ENCODE measurements around the gene KDM3B.
"Not testable (repeated sequence)": the region's sequence is repeated elsewhere in the genome, so short reads cannot be mapped to it uniquely, and the experiment has no call there.

The KDM3B gene

DNA sequence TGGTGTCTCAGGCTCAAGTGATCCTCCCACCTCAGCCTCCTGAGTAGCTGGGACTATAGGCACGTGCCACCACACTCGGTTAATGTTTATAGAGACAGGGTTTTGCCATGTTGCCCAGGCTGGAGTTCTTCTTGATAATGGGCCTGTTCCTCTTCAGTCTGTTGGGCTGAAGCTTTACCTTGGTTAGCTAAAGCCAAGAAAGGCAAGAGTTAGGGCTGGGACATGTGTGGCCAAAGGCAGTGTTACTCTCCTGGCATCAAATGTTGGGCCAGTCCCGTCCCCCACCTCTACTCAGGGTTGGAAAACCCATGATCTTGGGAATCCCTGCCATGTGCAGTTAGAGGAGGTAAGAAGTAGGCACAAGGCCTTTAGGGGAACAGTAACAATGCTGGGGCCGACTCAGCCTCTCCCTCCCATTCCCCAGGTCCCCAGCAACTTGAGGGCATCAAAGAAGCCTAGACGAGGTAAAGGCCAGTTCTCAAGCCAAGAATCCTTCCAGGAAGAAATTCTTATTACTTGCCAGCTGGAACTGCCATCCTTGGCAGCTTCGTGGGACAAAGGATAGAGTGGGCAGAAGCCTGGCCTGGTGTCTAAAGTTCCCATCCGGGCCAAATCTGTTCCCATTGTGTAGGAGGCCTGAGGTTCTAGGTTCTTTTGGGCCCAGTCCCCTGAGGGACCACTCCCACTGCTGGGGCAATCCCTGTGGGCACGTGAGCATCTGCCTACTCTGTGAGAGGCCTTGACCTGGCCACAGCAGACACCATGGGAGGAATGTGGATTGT lies 117.2 kb downstream of the KDM3B start:
- peak; percentile 82 for DNase-seq

GRCh38 chr5:138470322-138471051 lies 118.0 kb downstream of the KDM3B start:
- peak; percentile 82 for DNase-seq

GRCh38 chr5:138471052-138471361 lies 118.5 kb downstream of the KDM3B start:
- DNase-seq, result peak; percentile 60

GRCh38 chr5:138472353-138472752 lies 119.9 kb downstream of the KDM3B start:
- DNase-seq, result peak; percentile 43

- DNase-seq, result not testable (repeated sequence)
These were observed 120.7 kb downstream of the KDM3B start for GRCh38 chr5:138473151-138473550.

DNA sequence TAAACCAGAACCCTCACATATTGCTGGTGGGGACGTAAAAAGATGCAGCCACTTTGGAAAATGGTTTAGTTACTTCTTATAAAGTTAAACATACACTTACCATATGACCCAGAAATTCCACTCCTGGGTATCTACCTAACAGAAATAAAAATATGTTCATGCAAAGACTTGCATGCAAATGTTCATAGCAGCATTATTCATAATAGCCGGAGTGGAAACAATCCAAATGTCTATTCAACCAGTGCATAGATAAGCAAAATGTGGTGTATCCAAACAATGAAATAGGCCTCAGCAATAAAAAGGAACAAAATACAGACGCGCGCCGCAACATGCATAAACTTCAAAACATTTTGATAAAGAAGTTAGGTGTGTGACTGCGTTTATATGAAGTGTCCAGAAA lies 124.4 kb downstream of the KDM3B start:
- DNase-seq, result no peak

DNA sequence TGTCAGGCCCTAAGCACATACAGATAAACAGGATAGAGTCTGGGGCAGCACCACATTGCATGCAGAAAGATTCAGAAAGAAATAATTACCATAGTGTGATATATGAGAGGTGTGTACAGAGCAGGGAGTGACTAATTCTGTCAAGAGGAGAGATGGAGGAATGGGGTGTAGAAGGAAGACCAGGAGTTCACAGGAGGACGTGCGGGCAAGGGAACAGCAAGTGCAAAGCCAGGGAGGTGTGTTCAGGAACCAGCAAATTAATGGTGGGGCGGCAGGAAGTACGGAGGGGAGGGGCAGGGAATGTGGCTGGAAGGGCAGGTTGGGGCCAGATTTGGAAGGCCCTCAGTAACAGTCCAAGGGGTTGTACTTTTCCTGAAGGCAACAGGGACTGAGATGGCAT lies 130.2 kb downstream of the KDM3B start:
- DNase-seq, result peak; percentile 24
